PC-3 (cell line): Measurements from ENCODE around the gene STX1B.

Source experiments
- EZH2 ChIP-seq: fragments of 300-600 bp; sonication (generic); IDR thresholded peaks from one replicate; pipeline ENCODE4 v1.6.1; 2017; ENCODE audit warnings: antibody characterized with exemption, mild to moderate bottlenecking, low read length; ENCODE audit not compliant: unreplicated experiment
- EZH2phosphoT487 ChIP-seq: fragments of 300-600 bp; sonication (generic); IDR thresholded peaks from 2 replicates; pipeline ENCODE4 v1.6.1; 2018; ENCODE audit warnings: mild to moderate bottlenecking, antibody characterized with exemption, low read length, borderline replicate concordance
- TF ChIP-seq, protein P1 (sequence below): fragments of 300-600 bp; sonication (generic); conservative IDR thresholded peaks from 2 replicates; pipeline ENCODE4 v1.5.1; 2017; ENCODE audit warnings: antibody characterized with exemption, low read depth, mild to moderate bottlenecking, low read length

DNA sequence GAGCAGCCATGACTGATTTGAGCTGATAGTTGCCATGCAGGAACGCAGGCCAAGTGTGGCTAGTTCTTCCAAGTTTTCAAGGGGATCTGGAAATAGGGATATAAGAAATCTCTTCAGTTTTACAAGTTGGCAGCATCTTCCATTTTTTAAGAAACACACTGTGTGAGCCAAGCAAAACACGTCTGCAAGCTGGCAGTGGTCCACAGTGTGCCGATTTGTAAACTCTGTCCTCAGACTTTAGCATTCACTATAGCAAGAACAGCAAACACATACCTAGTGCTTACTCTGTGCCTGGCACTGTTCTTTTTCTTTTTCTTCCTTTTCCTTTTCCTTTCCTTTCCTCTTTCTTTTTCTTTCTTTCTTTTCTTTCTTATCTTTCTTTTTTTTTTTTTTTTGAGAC lies 58.7 kb downstream of the STX1B start:
- TF ChIP-seq, protein P1, sequence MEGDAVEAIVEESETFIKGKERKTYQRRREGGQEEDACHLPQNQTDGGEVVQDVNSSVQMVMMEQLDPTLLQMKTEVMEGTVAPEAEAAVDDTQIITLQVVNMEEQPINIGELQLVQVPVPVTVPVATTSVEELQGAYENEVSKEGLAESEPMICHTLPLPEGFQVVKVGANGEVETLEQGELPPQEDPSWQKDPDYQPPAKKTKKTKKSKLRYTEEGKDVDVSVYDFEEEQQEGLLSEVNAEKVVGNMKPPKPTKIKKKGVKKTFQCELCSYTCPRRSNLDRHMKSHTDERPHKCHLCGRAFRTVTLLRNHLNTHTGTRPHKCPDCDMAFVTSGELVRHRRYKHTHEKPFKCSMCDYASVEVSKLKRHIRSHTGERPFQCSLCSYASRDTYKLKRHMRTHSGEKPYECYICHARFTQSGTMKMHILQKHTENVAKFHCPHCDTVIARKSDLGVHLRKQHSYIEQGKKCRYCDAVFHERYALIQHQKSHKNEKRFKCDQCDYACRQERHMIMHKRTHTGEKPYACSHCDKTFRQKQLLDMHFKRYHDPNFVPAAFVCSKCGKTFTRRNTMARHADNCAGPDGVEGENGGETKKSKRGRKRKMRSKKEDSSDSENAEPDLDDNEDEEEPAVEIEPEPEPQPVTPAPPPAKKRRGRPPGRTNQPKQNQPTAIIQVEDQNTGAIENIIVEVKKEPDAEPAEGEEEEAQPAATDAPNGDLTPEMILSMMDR, result no peak
- no peak for TF ChIP-seq EZH2
- TF ChIP-seq EZH2phosphoT487, result no peak
